HepG2 (cell line): Measurements from ENCODE around the gene MIS18BP1.
A peak's percentile ranks its signal among the peaks of the same experiment; 100 is the strongest.

Experiments
- FOXK2 ChIP-seq: fragments of 450-650 bp; IDR thresholded peaks from 2 replicates; pipeline ENCODE4 v1.6.1; 2016
- FOXM1 ChIP-seq: sonication (generic); formaldehyde crosslinking; IDR thresholded peaks from 2 replicates; pipeline ENCODE4 v1.5.0; 2020; ENCODE audit warnings: missing genetic modification reagents
- FOXO4 ChIP-seq: sonication (generic); formaldehyde crosslinking; conservative IDR thresholded peaks from 2 replicates; pipeline ENCODE4 v1.8.1; 2023; ENCODE audit warnings: missing genetic modification reagents
- NR2C2 ChIP-seq: sonication (generic); formaldehyde crosslinking; IDR thresholded peaks from 2 replicates; pipeline ENCODE4 v1.4.0; 2020; ENCODE audit warnings: missing genetic modification reagents, mild to moderate bottlenecking, moderate library complexity, borderline replicate concordance
- TAF1 ChIP-seq: sonication (generic); formaldehyde crosslinking; IDR thresholded peaks from 2 replicates; pipeline ENCODE4 v1.4.0; 2020; ENCODE audit warnings: missing genetic modification reagents
- TF ChIP-seq, protein P1 (sequence below): sonication (generic); formaldehyde crosslinking; IDR thresholded peaks from 2 replicates; pipeline ENCODE4 v1.9.0; 2021; ENCODE audit warnings: missing genetic modification reagents, borderline replicate concordance
- TF ChIP-seq, protein P2 (sequence below): sonication (generic); formaldehyde crosslinking; IDR thresholded peaks from 2 replicates; pipeline ENCODE4 v1.5.0; 2020; ENCODE audit warnings: mild to moderate bottlenecking, missing genetic modification reagents, moderate library complexity
- TF ChIP-seq, protein P3 (sequence below): sonication (generic); formaldehyde crosslinking; IDR thresholded peaks from 2 replicates; pipeline ENCODE4 v1.4.0; 2020; ENCODE audit warnings: mild to moderate bottlenecking, low read depth, missing genetic modification reagents
- TF ChIP-seq, protein P4 (sequence below): sonication (generic); formaldehyde crosslinking; IDR thresholded peaks from 2 replicates; pipeline ENCODE4 v1.4.0; 2020; ENCODE audit warnings: mild to moderate bottlenecking, missing genetic modification reagents
- TF ChIP-seq, protein P5 (sequence below): sonication (generic); formaldehyde crosslinking; IDR thresholded peaks from 2 replicates; pipeline ENCODE4 v1.8.0; 2022; ENCODE audit warnings: low read depth, missing genetic modification reagents

DNA sequence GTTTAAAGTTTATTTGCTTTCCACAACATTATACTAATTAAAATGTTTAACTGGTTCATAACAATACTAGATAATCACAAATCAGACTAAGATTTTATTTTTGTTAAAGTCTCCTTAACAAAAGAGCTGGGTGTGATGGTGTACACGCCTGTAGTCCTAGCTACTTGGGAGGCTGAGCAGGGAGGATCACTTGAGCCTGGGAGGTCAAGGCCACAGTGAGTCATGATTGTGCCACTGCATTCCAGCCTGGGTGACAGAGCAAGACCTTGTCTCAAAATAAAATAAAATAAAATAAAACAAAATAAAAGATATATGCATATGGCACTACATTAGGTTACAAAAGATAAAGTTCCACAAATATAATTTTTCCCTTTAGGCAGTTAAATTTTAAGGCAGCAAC is 5.6 kb downstream of the MIS18BP1 start:
- TF ChIP-seq TAF1 (CRISPR knock-in tag) (no peak), NR2C2 (CRISPR knock-in tag) (peak; percentile 26; the same call in 1 of the 2 replicates), FOXO4 (CRISPR knock-in tag) (no peak), FOXM1 (CRISPR knock-in tag) (no peak), FOXK2 (no peak)
- TF ChIP-seq, protein P1, sequence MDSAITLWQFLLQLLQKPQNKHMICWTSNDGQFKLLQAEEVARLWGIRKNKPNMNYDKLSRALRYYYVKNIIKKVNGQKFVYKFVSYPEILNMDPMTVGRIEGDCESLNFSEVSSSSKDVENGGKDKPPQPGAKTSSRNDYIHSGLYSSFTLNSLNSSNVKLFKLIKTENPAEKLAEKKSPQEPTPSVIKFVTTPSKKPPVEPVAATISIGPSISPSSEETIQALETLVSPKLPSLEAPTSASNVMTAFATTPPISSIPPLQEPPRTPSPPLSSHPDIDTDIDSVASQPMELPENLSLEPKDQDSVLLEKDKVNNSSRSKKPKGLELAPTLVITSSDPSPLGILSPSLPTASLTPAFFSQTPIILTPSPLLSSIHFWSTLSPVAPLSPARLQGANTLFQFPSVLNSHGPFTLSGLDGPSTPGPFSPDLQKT (CRISPR knock-in tag), result no peak
- TF ChIP-seq, protein P2, sequence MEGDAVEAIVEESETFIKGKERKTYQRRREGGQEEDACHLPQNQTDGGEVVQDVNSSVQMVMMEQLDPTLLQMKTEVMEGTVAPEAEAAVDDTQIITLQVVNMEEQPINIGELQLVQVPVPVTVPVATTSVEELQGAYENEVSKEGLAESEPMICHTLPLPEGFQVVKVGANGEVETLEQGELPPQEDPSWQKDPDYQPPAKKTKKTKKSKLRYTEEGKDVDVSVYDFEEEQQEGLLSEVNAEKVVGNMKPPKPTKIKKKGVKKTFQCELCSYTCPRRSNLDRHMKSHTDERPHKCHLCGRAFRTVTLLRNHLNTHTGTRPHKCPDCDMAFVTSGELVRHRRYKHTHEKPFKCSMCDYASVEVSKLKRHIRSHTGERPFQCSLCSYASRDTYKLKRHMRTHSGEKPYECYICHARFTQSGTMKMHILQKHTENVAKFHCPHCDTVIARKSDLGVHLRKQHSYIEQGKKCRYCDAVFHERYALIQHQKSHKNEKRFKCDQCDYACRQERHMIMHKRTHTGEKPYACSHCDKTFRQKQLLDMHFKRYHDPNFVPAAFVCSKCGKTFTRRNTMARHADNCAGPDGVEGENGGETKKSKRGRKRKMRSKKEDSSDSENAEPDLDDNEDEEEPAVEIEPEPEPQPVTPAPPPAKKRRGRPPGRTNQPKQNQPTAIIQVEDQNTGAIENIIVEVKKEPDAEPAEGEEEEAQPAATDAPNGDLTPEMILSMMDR, result no peak
- TF ChIP-seq, protein P3, sequence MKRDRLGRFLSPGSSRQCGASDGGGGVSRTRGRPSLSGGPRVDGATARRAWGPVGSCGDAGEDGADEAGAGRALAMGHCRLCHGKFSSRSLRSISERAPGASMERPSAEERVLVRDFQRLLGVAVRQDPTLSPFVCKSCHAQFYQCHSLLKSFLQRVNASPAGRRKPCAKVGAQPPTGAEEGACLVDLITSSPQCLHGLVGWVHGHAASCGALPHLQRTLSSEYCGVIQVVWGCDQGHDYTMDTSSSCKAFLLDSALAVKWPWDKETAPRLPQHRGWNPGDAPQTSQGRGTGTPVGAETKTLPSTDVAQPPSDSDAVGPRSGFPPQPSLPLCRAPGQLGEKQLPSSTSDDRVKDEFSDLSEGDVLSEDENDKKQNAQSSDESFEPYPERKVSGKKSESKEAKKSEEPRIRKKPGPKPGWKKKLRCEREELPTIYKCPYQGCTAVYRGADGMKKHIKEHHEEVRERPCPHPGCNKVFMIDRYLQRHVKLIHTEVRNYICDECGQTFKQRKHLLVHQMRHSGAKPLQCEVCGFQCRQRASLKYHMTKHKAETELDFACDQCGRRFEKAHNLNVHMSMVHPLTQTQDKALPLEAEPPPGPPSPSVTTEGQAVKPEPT, result no peak
- TF ChIP-seq, protein P4, sequence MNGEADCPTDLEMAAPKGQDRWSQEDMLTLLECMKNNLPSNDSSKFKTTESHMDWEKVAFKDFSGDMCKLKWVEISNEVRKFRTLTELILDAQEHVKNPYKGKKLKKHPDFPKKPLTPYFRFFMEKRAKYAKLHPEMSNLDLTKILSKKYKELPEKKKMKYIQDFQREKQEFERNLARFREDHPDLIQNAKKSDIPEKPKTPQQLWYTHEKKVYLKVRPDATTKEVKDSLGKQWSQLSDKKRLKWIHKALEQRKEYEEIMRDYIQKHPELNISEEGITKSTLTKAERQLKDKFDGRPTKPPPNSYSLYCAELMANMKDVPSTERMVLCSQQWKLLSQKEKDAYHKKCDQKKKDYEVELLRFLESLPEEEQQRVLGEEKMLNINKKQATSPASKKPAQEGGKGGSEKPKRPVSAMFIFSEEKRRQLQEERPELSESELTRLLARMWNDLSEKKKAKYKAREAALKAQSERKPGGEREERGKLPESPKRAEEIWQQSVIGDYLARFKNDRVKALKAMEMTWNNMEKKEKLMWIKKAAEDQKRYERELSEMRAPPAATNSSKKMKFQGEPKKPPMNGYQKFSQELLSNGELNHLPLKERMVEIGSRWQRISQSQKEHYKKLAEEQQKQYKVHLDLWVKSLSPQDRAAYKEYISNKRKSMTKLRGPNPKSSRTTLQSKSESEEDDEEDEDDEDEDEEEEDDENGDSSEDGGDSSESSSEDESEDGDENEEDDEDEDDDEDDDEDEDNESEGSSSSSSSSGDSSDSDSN (CRISPR knock-in tag), result no peak
- TF ChIP-seq, protein P5, sequence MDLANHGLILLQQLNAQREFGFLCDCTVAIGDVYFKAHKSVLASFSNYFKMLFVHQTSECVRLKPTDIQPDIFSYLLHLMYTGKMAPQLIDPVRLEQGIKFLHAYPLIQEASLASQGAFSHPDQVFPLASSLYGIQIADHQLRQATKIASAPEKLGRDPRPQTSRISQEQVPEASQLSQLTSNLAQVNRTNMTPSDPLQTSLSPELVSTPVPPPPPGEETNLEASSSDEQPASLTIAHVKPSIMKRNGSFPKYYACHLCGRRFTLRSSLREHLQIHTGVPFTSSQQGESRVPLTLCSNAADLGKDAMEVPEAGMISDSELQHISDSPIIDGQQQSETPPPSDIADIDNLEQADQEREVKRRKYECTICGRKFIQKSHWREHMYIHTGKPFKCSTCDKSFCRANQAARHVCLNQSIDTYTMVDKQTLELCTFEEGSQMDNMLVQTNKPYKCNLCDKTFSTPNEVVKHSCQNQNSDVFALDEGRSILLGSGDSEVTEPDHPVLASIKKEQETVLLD (CRISPR knock-in tag), result no peak
